GM12878 (cell line): ENCODE measurements around the gene ADISSP. TPM values are rescaled to one million over a fixed set of nuclear protein-coding genes. Genes with fewer than 3 reads are reported as not detected.

ENCODE experiments used
- ATAC-seq: fragments of 200-7000 bp; cut with Tn5 transposase; 3 replicates; pipeline ENCODE4 v1.9.1; 2020; ENCODE audit warnings: mild to moderate bottlenecking, moderate library complexity
- BruUV-seq: library from RNA; stranded (reverse); fragments of 400-500 nt; replicated peaks from 2 replicates; lab custom pipeline; 2021; lab: Mats Ljungman, UMichigan
- CTCF ChIA-PET: fragments of 300-600 bp; sonication (Branson Sonifier 250); formaldehyde crosslinking; extraction: SDS; loops from one replicate; lab custom pipeline; 2021; ENCODE audit warnings: inconsistent platforms; lab: Yijun Ruan, JAX
- POLR2A ChIA-PET: fragments of 350-600 bp; formaldehyde crosslinking; extraction: SDS; loops from one replicate; lab custom pipeline; 2021; ENCODE audit warnings: inconsistent platforms; lab: Charles Lee
- RAD21 ChIA-PET: fragments of 300-600 bp; sonication (Branson Sonifier 250); formaldehyde crosslinking; loops from one replicate; lab custom pipeline; 2023; ENCODE audit warnings: antibody characterized with exemption; ENCODE audit not compliant: unreplicated experiment; lab: Charles Lee
- SMC1A ChIA-PET: fragments of 300-600 bp; sonication (Branson Sonifier 250); formaldehyde crosslinking; loops from one replicate; lab custom pipeline; 2023; ENCODE audit not compliant: unreplicated experiment, uncharacterized antibody; lab: Charles Lee
- DNase-seq: peaks from one replicate; pipeline ENCODE4 v3.0.0-alpha.2; 2011; ENCODE audit warnings: low read depth, low spot score
- FAIRE-seq: peaks from 3 replicates; lab custom pipeline; 2011; peaks lifted over from hg19 to GRCh38; lab: Jason Lieb, UNC
- H2AFZ ChIP-seq: 2 replicates; pipeline ENCODE4 v1.6.0; 2011; ENCODE audit warnings: low read depth, low read length, control low read depth; ENCODE audit not compliant: control insufficient read depth
- H3K27ac ChIP-seq: 2 replicates; pipeline ENCODE4 v1.5.1; 2011; ENCODE audit warnings: control low read depth; ENCODE audit not compliant: control insufficient read depth, insufficient read depth
- H3K27me3 ChIP-seq, 2 experiments: replicated peaks in 1 of 2; 2 replicates each; pipeline versions ENCODE4 v1.6.0 to v1.6.1; 2011; ENCODE audit warnings: low read length in 1 of 2; ENCODE audit not compliant: control insufficient read depth in 2 of 2, insufficient read depth in 2 of 2
- H3K36me3 ChIP-seq, 2 experiments: 2 replicates each; pipeline ENCODE4 v1.5.1; 2011; ENCODE audit warnings: low read length in 1 of 2; ENCODE audit not compliant: control insufficient read depth in 2 of 2, insufficient read depth in 2 of 2
- H3K4me1 ChIP-seq: 2 replicates; pipeline ENCODE4 v1.6.1; 2011; ENCODE audit warnings: mild to moderate bottlenecking, low read length, moderate library complexity, mixed read lengths; ENCODE audit not compliant: control insufficient read depth, insufficient read depth
- H3K4me2 ChIP-seq: 2 replicates; pipeline ENCODE4 v1.6.0; 2011; ENCODE audit warnings: control low read depth; ENCODE audit not compliant: control insufficient read depth, insufficient read depth
- H3K4me3 ChIP-seq: fragments of 200-600 bp; sonication (generic); 2 replicates; pipeline ENCODE4 v1.5.1; 2016
- H3K79me2 ChIP-seq: 2 replicates; pipeline ENCODE4 v1.6.0; 2011; ENCODE audit warnings: low read length; ENCODE audit not compliant: control insufficient read depth, insufficient read depth
- H3K9ac ChIP-seq: 2 replicates; pipeline ENCODE4 v1.8.0; 2011; ENCODE audit warnings: low read length, control low read depth, mixed read lengths; ENCODE audit not compliant: control insufficient read depth, insufficient read depth
- H3K9me3 ChIP-seq: replicated peaks from 3 replicates; pipeline ENCODE4 v1.5.1; 2011; ENCODE audit warnings: mild to moderate bottlenecking, low read length; ENCODE audit not compliant: control insufficient read depth, insufficient read depth
- H4K20me1 ChIP-seq: 2 replicates; pipeline ENCODE4 v1.6.0; 2011; ENCODE audit not compliant: control insufficient read depth, insufficient read depth
- ATF2 ChIP-seq: IDR thresholded peaks from 2 replicates; pipeline ENCODE4 v1.6.1; 2012; ENCODE audit warnings: low read length, inconsistent platforms
- EGR1 ChIP-seq, 2 experiments: IDR thresholded peaks; 1 replicate in 1 of 2; 2 replicates in 1 of 2; pipeline ENCODE4 v1.6.1; 2011 to 2012; ENCODE audit warnings: low read depth in 2 of 2, low read length in 2 of 2, borderline replicate concordance in 1 of 2, mild to moderate bottlenecking in 1 of 2, moderate library complexity in 1 of 2
- FOS ChIP-seq: IDR thresholded peaks from 3 replicates; pipeline ENCODE4 v1.6.1; 2011; ENCODE audit warnings: borderline replicate concordance; ENCODE audit not compliant: insufficient read length; ENCODE audit errors: extremely low read depth
- HDAC6 ChIP-seq: fragments of 200-600 bp; sonication (generic); IDR thresholded peaks from one replicate; pipeline ENCODE4 v1.8.0; 2017; ENCODE audit warnings: antibody characterized with exemption; ENCODE audit not compliant: unreplicated experiment
- IRF4 ChIP-seq: IDR thresholded peaks from 2 replicates; pipeline ENCODE4 v1.6.1; 2011; ENCODE audit warnings: low read depth, low read length
- KAT2A ChIP-seq: conservative IDR thresholded peaks from 2 replicates; pipeline ENCODE4 v1.6.1; 2011; ENCODE audit warnings: low read depth, low read length; ENCODE audit not compliant: control insufficient read depth
- NFYB ChIP-seq: IDR thresholded peaks from 2 replicates; pipeline ENCODE4 v1.6.1; 2011; ENCODE audit warnings: low read depth, mild to moderate bottlenecking, low read length, improper control_type of control experiment, moderate library complexity; ENCODE audit not compliant: insufficient read depth
- NR2C1 ChIP-seq: fragments of 450-650 bp; IDR thresholded peaks from 2 replicates; pipeline ENCODE4 v1.6.1; 2017; ENCODE audit warnings: antibody characterized with exemption, mild to moderate bottlenecking, moderate library complexity
- PAX5 ChIP-seq: IDR thresholded peaks from 2 replicates; pipeline ENCODE4 v1.6.1; 2011; ENCODE audit warnings: low read depth, low read length, borderline replicate concordance
- POLR2AphosphoS2 ChIP-seq: IDR thresholded peaks from 2 replicates; pipeline ENCODE4 v1.6.1; 2011; ENCODE audit warnings: low read depth, mild to moderate bottlenecking, low read length, improper control_type of control experiment, moderate library complexity
- RB1 ChIP-seq: fragments of 450-650 bp; formaldehyde crosslinking; IDR thresholded peaks from 2 replicates; pipeline ENCODE4 v1.6.1; 2017; ENCODE audit warnings: mild to moderate bottlenecking, borderline replicate concordance
- RBBP5 ChIP-seq: fragments of 200-600 bp; sonication (generic); conservative IDR thresholded peaks from 2 replicates; pipeline ENCODE4 v1.6.1; 2016
- SMC3 ChIP-seq: IDR thresholded peaks from 2 replicates; pipeline ENCODE4 v1.6.1; 2011; ENCODE audit warnings: low read length, improper control_type of control experiment, borderline replicate concordance
- SREBF1 ChIP-seq: IDR thresholded peaks from 2 replicates; pipeline ENCODE4 v1.6.1; 2012; ENCODE audit warnings: mild to moderate bottlenecking, low read length
- TAF1 ChIP-seq: IDR thresholded peaks from 2 replicates; pipeline ENCODE4 v1.6.1; 2011; ENCODE audit warnings: mild to moderate bottlenecking, low read depth, low read length, borderline replicate concordance
- TARDBP ChIP-seq: IDR thresholded peaks from 2 replicates; pipeline ENCODE4 v1.6.1; 2016; ENCODE audit warnings: borderline replicate concordance
- ZBED1 ChIP-seq: IDR thresholded peaks from 2 replicates; pipeline ENCODE4 v1.6.1; 2016; ENCODE audit warnings: borderline replicate concordance
- ZNF207 ChIP-seq: fragments of 450-650 bp; IDR thresholded peaks from 2 replicates; pipeline ENCODE4 v1.6.1; 2014; ENCODE audit warnings: antibody characterized with exemption, mild to moderate bottlenecking, borderline replicate concordance
- ZZZ3 ChIP-seq: IDR thresholded peaks from 2 replicates; pipeline ENCODE4 v1.6.1; 2011; ENCODE audit warnings: low read depth; ENCODE audit not compliant: control insufficient read depth, insufficient read length
- WGBS: methylation state at CpG from one replicate; pipeline ENCODE4 v1.1.6; 2016; ENCODE audit warnings: low lambda C conversion rate; ENCODE audit not compliant: insufficient replicate concordance, insufficient coverage; ENCODE audit errors: missing lambda C conversion rate; 5-methylcytosine and 5-hydroxymethylcytosine counted together
- in situ Hi-C: fragments of 300-500 bp; cut with MboI; formaldehyde crosslinking; loops from 9 replicates; pipeline ENCODE4 v1.14.3; 2018; ENCODE audit warnings: mixed read lengths
- intact Hi-C: fragments of 100-400 bp; cut with micrococcal nuclease; formaldehyde crosslinking; loops from one replicate; pipeline ENCODE4 v1.14.2; 2022; ENCODE audit not compliant: unreplicated experiment
- polyA plus RNA-seq, 11 experiments: library from polyadenylated mRNA; depleted of rRNA in 4 of 11; unstranded in 6 of 11; stranded (reverse) in 5 of 11; fragments of >200 nt; fragmentation: Nextera tagmentation in 4 of 11; fragmentation: Illumina TruSeq in 1 of 11; extraction: Ambion mirVana in 4 of 11; extraction: Trizol in 1 of 11; gene quantifications; 1 replicate in 1 of 11; 2 replicates in 10 of 11; pipeline versions ENCODE4 v1.2.1 to v1.2.3, GENCODE V29; 2011 to 2016; ENCODE audit warnings: inconsistent platforms in 2 of 11, missing spikeins in 2 of 11, low read depth in 1 of 11
- total RNA-seq, 4 experiments: library from RNA; depleted of rRNA in 3 of 4; stranded (reverse); fragments of >200 nt in 3 of 4; fragmentation: Illumina TruSeq in 1 of 4; extraction: Trizol in 1 of 4; gene quantifications; 2 replicates each; pipeline versions ENCODE4 v1.2.1 to v1.2.3, GENCODE V29; 2013 to 2021
- TF ChIP-seq, protein P1 (sequence below): fragments of 450-650 bp; IDR thresholded peaks from 2 replicates; pipeline ENCODE4 v1.6.1; 2017; ENCODE audit warnings: mild to moderate bottlenecking, moderate library complexity

ADISSP gene
- total and polyA plus RNA-seq, 10 of the 15 experiments (the other 5 are each of a cell fraction or from before 2014, with no cell fraction given), result 0.80 to 96.3 (median 38.6) TPM

DNA sequence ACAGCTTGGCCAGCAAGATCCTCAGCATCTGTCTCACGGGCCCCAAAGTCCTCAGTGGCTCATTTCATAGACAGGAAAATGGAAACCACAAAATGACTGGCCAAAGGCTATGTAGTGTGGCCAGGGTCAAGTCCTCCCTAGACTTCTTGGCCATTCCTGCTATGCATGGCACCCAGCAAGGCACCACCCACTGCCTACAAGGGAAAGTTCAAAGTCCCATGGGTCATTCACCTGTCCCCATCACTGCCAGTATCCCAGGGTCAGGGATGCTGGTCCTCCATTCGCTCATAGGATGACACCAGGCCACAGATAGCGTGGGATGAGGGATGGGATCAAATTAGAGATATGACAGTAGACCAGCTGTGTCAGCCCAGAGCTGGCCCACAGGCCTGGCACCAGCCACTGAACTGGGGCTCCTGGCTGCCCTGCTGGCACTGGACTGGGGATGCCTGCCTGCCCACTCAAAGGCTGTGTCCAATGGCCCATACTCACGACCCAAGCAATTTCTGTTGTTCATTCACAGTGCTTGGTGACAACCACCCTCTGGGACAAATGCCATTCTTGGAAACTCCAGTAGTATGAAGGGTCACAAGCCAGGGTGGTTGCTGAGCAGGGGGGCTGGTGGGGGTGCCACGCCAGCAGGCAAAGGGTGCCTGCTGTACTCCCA, 11.6 kb downstream of the ADISSP start (continued):
- TF ChIP-seq SMC3, result no peak
- TF ChIP-seq TAF1, result no peak
- no peak for TF ChIP-seq FOS

DNA sequence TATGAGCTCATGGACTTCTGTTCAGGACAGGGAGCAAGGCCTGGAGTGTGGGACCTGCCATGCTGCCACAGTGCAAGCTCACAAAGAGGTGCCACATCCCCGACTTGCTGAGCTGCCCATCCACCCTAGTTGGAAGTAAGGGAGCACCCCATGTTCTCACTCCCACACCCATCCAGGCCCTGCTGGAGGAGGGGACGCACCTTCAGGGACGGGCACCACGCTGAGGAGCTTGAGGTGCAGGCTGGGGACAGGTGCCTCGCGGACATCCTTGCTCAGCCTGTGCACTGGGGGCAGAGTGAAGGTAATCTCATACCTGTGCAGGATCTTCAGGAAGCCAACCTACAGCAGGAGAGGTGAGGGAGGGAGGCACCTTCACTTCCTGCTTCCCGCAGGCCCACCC, 12.3 kb downstream of the ADISSP start:
- RAD21 ChIA-PET, result no interaction called here
- Histone ChIP-seq H3K4me3 (no peak overlapping the region), H3K9me3 (no peaks in the 10 kb centered on the region), H3K4me2 (no peak overlapping the region), H3K79me2 (no peaks in the 10 kb centered on the region), H3K4me1 (no peaks in the 10 kb centered on the region), H3K27me3 (no peaks in the 10 kb centered on the region), H4K20me1 (no peaks in the 10 kb centered on the region), H3K9ac (no peak overlapping the region), H3K27ac (no peak overlapping the region), H3K36me3 (peaks cover 0 to 2% of the 10 kb centered on the region in 2 experiments; a peak in 1 of 4 replicates), H2AFZ (no peak overlapping the region)
- DNase-seq, result no peak
- intact Hi-C loops, result no loop called here
- ATAC-seq, result no peak
- SMC1A ChIA-PET, result no interaction called here
- CTCF ChIA-PET, result interaction anchor here (0.8 to 4.1 kb wide), 2 partner anchors 10 to 12 kb away, joined by 3 to 52 read pairs; partner anchors contain the start of gene ADISSP
- POLR2A ChIA-PET, result no interaction called here
- WGBS, result 78% methylated on average over 7 of the region's 7 CpGs
- FAIRE-seq, result no peak
- in situ Hi-C loops, result no loop called here
- no TSS peak for BruUV-seq
- TF ChIP-seq ZNF207 (no peak), HDAC6 (no peak), SREBF1 (no peak), RB1 (no peak), NR2C1 (no peak), POLR2AphosphoS2 (no peak), ATF2 (no peak), KAT2A (no peak), PAX5 (no peak), ZZZ3 (no peak), TARDBP (no peak), ZBED1 (no peak), EGR1 (IDR thresholded peaks at IDR 0.05; ENCODE audit: borderline replicate concordance in 1 of 2, low read depth in 2 of 2, low read length in 2 of 2) (no peak), RBBP5 (no peak), IRF4 (no peak), NFYB (no peak)
- TF ChIP-seq, protein P1, sequence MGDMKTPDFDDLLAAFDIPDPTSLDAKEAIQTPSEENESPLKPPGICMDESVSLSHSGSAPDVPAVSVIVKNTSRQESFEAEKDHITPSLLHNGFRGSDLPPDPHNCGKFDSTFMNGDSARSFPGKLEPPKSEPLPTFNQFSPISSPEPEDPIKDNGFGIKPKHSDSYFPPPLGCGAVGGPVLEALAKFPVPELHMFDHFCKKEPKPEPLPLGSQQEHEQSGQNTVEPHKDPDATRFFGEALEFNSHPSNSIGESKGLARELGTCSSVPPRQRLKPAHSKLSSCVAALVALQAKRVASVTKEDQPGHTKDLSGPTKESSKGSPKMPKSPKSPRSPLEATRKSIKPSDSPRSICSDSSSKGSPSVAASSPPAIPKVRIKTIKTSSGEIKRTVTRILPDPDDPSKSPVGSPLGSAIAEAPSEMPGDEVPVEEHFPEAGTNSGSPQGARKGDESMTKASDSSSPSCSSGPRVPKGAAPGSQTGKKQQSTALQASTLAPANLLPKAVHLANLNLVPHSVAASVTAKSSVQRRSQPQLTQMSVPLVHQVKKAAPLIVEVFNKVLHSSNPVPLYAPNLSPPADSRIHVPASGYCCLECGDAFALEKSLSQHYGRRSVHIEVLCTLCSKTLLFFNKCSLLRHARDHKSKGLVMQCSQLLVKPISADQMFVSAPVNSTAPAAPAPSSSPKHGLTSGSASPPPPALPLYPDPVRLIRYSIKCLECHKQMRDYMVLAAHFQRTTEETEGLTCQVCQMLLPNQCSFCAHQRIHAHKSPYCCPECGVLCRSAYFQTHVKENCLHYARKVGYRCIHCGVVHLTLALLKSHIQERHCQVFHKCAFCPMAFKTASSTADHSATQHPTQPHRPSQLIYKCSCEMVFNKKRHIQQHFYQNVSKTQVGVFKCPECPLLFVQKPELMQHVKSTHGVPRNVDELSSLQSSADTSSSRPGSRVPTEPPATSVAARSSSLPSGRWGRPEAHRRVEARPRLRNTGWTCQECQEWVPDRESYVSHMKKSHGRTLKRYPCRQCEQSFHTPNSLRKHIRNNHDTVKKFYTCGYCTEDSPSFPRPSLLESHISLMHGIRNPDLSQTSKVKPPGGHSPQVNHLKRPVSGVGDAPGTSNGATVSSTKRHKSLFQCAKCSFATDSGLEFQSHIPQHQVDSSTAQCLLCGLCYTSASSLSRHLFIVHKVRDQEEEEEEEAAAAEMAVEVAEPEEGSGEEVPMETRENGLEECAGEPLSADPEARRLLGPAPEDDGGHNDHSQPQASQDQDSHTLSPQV, result no peak
